HCT116 (cell line): ENCODE measurements around the gene TCP11. TPM values are rescaled to one million over a fixed set of nuclear protein-coding genes. Genes with fewer than 3 reads are reported as not detected.

Source experiments
- ATAC-seq: fragments of 200-7000 bp; cut with Tn5 transposase; 2 replicates; pipeline ENCODE4 v1.9.1; 2020; ENCODE audit warnings: mild to moderate bottlenecking, moderate library complexity
- BruUV-seq: library from RNA; stranded (reverse); fragments of 400-500 nt; replicated peaks from 2 replicates; lab custom pipeline; 2021; lab: Mats Ljungman, UMichigan
- CTCF ChIA-PET: fragments of 300-600 bp; sonication (Branson Sonifier 250); formaldehyde crosslinking; loops from one replicate; lab custom pipeline; 2021; ENCODE audit warnings: antibody characterized with exemption; lab: Charles Lee
- POLR2A ChIA-PET: fragments of 300-600, 350-600 bp; sonication (Branson Sonifier 250); formaldehyde crosslinking; loops from one replicate; lab custom pipeline; 2021; ENCODE audit warnings: antibody characterized with exemption; lab: Charles Lee
- RAD21 ChIA-PET, 2 experiments: fragments of 300-600 bp; sonication (Branson Sonifier 250); formaldehyde crosslinking; loops; one replicate each; lab custom pipeline; 2023; ENCODE audit warnings: low total read pairs in 2 of 2; ENCODE audit not compliant: uncharacterized antibody in 2 of 2, unreplicated experiment in 2 of 2, low non-redundant PET in 1 of 2; lab: Charles Lee
- DNase-seq: peaks from one replicate; pipeline ENCODE4 v3.0.0-alpha.2; 2010; ENCODE audit warnings: low read depth, low spot score
- H2AFZ ChIP-seq: fragments of 200-600 bp; shearing (Covaris generic), sonication (generic); 2 replicates; pipeline ENCODE4 v1.6.1; 2017; ENCODE audit warnings: low read depth, mixed run types, mixed read lengths, antibody characterized with exemption, low read length; ENCODE audit not compliant: poor library complexity, severe bottlenecking
- H3K27ac ChIP-seq: 2 replicates; pipeline ENCODE4 v1.5.1; 2012; ENCODE audit warnings: low read depth, low read length
- H3K27me3 ChIP-seq: fragments of 200-600 bp; sonication (generic); 2 replicates; pipeline ENCODE4 v1.6.1; 2016; ENCODE audit warnings: mixed run types, low read length, mixed read lengths; ENCODE audit not compliant: insufficient read depth
- H3K36me3 ChIP-seq, 2 experiments: fragments of 200-500 bp in 1 of 2; fragments of 200-600 bp in 1 of 2; sonication (Bioruptor generic) in 1 of 2; sonication (generic) in 1 of 2; 2 replicates each; pipeline versions ENCODE4 v1.5.1 to v1.6.1; 2014 to 2016; ENCODE audit warnings: low read length in 2 of 2, inconsistent platforms in 1 of 2, mixed read lengths in 1 of 2, mixed run types in 1 of 2; ENCODE audit not compliant: insufficient read depth in 2 of 2, control insufficient read depth in 1 of 2
- H3K4me1 ChIP-seq, 2 experiments: fragments of 200-600 bp in 1 of 2; sonication (generic) in 1 of 2; 2 replicates each; pipeline versions ENCODE4 v1.5.1 to v1.6.1; 2012 to 2017; ENCODE audit warnings: low read length in 2 of 2, inconsistent platforms in 1 of 2, mild to moderate bottlenecking in 1 of 2, mixed read lengths in 1 of 2, mixed run types in 1 of 2, moderate library complexity in 1 of 2; ENCODE audit not compliant: insufficient read depth in 2 of 2, control insufficient read depth in 1 of 2
- H3K4me2 ChIP-seq: fragments of 200-600 bp; sonication (generic); 2 replicates; pipeline ENCODE4 v1.6.1; 2017; ENCODE audit warnings: mixed run types, low read length, mixed read lengths
- H3K4me3 ChIP-seq, 2 experiments: fragments of 200-600 bp in 1 of 2; sonication (generic) in 1 of 2; replicated peaks in 1 of 2; 2 replicates each; pipeline ENCODE4 v1.5.1; 2011 to 2016; ENCODE audit warnings: low read length in 2 of 2, control low read depth in 1 of 2, low read depth in 1 of 2, mild to moderate bottlenecking in 1 of 2, mixed read lengths in 1 of 2, mixed run types in 1 of 2
- H3K79me2 ChIP-seq: fragments of 200-600 bp; sonication (generic); 2 replicates; pipeline ENCODE4 v1.6.1; 2017; ENCODE audit warnings: mild to moderate bottlenecking, mixed run types, low read length, moderate library complexity, mixed read lengths; ENCODE audit not compliant: insufficient read depth
- H3K9ac ChIP-seq: fragments of 200-600 bp; sonication (generic); 2 replicates; pipeline ENCODE4 v1.6.1; 2016; ENCODE audit warnings: low read length, mixed read lengths
- H3K9me2 ChIP-seq: fragments of 200-600 bp; sonication (generic), shearing (Covaris generic); 2 replicates; pipeline ENCODE4 v1.6.1; 2017; ENCODE audit warnings: mixed run types, mild to moderate bottlenecking, moderate library complexity; ENCODE audit not compliant: insufficient read depth
- H3K9me3 ChIP-seq, 2 experiments: fragments of 200-500 bp in 1 of 2; fragments of 200-600 bp in 1 of 2; sonication (Bioruptor generic) in 1 of 2; sonication (generic) in 1 of 2; 2 replicates each; pipeline ENCODE4 v1.6.1; 2014 to 2017; ENCODE audit warnings: low read length in 2 of 2, mixed read lengths in 2 of 2, inconsistent platforms in 1 of 2, low read depth in 1 of 2, mild to moderate bottlenecking in 1 of 2, mixed run types in 1 of 2, moderate library complexity in 1 of 2; ENCODE audit not compliant: control insufficient read depth in 1 of 2, insufficient read depth in 1 of 2
- H4K20me1 ChIP-seq: fragments of 200-600 bp; sonication (generic), shearing (Covaris generic); 2 replicates; pipeline ENCODE4 v1.6.1; 2017; ENCODE audit warnings: mixed run types, mild to moderate bottlenecking, moderate library complexity; ENCODE audit not compliant: insufficient read depth
- EGR1 ChIP-seq: IDR thresholded peaks from 2 replicates; pipeline ENCODE4 v1.6.1; 2012; ENCODE audit warnings: low read depth
- ELF1 ChIP-seq: IDR thresholded peaks from 2 replicates; pipeline ENCODE4 v1.6.1; 2012; ENCODE audit warnings: low read depth, borderline replicate concordance
- FOSL1 ChIP-seq: IDR thresholded peaks from 2 replicates; pipeline ENCODE4 v1.6.1; 2012; ENCODE audit warnings: low read depth
- MAX ChIP-seq: IDR thresholded peaks from 2 replicates; pipeline ENCODE4 v1.6.1; 2012
- POLR2A ChIP-seq: IDR thresholded peaks from 2 replicates; pipeline ENCODE4 v1.7.0; 2011; ENCODE audit warnings: borderline replicate concordance; ENCODE audit not compliant: insufficient read depth, insufficient read length; ENCODE audit errors: extremely low read depth
- POLR2AphosphoS5 ChIP-seq: IDR thresholded peaks from 2 replicates; pipeline ENCODE4 v1.6.1; 2011; ENCODE audit warnings: mild to moderate bottlenecking, low read depth, low read length, moderate library complexity
- REST ChIP-seq: IDR thresholded peaks from 2 replicates; pipeline ENCODE4 v1.6.1; 2012; ENCODE audit warnings: low read depth
- SP1 ChIP-seq: IDR thresholded peaks from 2 replicates; pipeline ENCODE4 v1.6.1; 2012; ENCODE audit warnings: low read depth
- TCF7L2 ChIP-seq: IDR thresholded peaks from 2 replicates; pipeline ENCODE4 v1.7.0; 2011; ENCODE audit warnings: borderline replicate concordance, inconsistent platforms; ENCODE audit not compliant: insufficient read depth, insufficient read length; ENCODE audit errors: extremely low read depth
- YY1 ChIP-seq: IDR thresholded peaks from 2 replicates; pipeline ENCODE4 v1.6.1; 2011; ENCODE audit warnings: low read length, low read depth, moderate library complexity, mild to moderate bottlenecking; ENCODE audit not compliant: insufficient replicate concordance; ENCODE audit errors: extremely low read depth
- ZBTB33 ChIP-seq: IDR thresholded peaks from 2 replicates; pipeline ENCODE4 v1.6.1; 2011; ENCODE audit warnings: mild to moderate bottlenecking, low read length, moderate library complexity; ENCODE audit not compliant: insufficient replicate concordance; ENCODE audit errors: extremely low read depth
- ZFX ChIP-seq: fragments of 450-650 bp; IDR thresholded peaks from 2 replicates; pipeline ENCODE4 v1.6.1; 2017
- ZNF274 ChIP-seq: fragments of 200-500 bp; sonication (Bioruptor generic); IDR thresholded peaks from 2 replicates; pipeline ENCODE4 v1.6.1; 2014; ENCODE audit warnings: mild to moderate bottlenecking, low read depth, low read length, inconsistent platforms
- intact Hi-C: fragments of 100-400 bp; cut with micrococcal nuclease; formaldehyde crosslinking; loops from 2 replicates; pipeline ENCODE4 v1.10.0; 2022
- total RNA-seq: library from RNA; stranded (reverse); gene quantifications from one replicate; pipeline ENCODE4 v1.2.1, GENCODE V29; 2021; ENCODE audit not compliant: unreplicated experiment

TCP11 gene
- total RNA-seq, 1 experiment from 2014 or later = not detected

- DNase-seq = no peak
- peaks cover 0 to 2% of the 10 kb centered on the region in 2 experiments; a peak in 2 of 4 replicates for H3K36me3 ChIP-seq
- H3K4me1 ChIP-seq = no peaks in the 10 kb centered on the region
- ChIA-PET CTCF (no interaction called here), POLR2A (no interaction called here), RAD21 (no interaction called here)
- no peaks in the 10 kb centered on the region for H3K27me3 ChIP-seq
- no peaks in the 10 kb centered on the region for H3K79me2 ChIP-seq
- TF ChIP-seq ZNF274 (no peak), SP1 (no peak), POLR2AphosphoS5 (no peak), FOSL1 (no peak)
- no peak for ATAC-seq
- H3K9ac ChIP-seq = no peak overlapping the region
- no peaks in the 10 kb centered on the region for H3K9me2 ChIP-seq
- no peak overlapping the region for H3K4me3 ChIP-seq
- H2AFZ ChIP-seq = no peak overlapping the region
- H3K9me3 ChIP-seq = no peaks in the 10 kb centered on the region
- H4K20me1 ChIP-seq = no peaks in the 10 kb centered on the region
- intact Hi-C loops = no loop called here
- no peak overlapping the region for H3K4me2 ChIP-seq
- H3K27ac ChIP-seq = no peak overlapping the region
- no TSS peak for BruUV-seq
Measured at GRCh38 chr6:35076997-35077712, 64.0 kb downstream of the TCP11 start.

GRCh38 chr6:35073766-35074471, 67.2 kb downstream of the TCP11 start:
- intact Hi-C loops = no loop called here
- Histone ChIP-seq H3K4me3 (no peak overlapping the region), H3K27ac (no peak overlapping the region), H2AFZ (no peak overlapping the region), H3K4me1 (no peaks in the 10 kb centered on the region), H4K20me1 (no peaks in the 10 kb centered on the region), H3K9ac (no peak overlapping the region), H3K79me2 (no peaks in the 10 kb centered on the region), H3K27me3 (no peaks in the 10 kb centered on the region), H3K36me3 (peaks cover 0 to 2% of the 10 kb centered on the region in 2 experiments; a peak in 2 of 4 replicates), H3K9me3 (no peaks in the 10 kb centered on the region), H3K9me2 (no peaks in the 10 kb centered on the region), H3K4me2 (no peak overlapping the region)
- ChIA-PET CTCF (no interaction called here), RAD21 (no interaction called here), POLR2A (no interaction called here)
- no peak for DNase-seq
- BruUV-seq = no TSS peak
- ATAC-seq = no peak
- TF ChIP-seq ZNF274 = no peak
- no peak for TF ChIP-seq POLR2A
- no peak for TF ChIP-seq YY1
- no peak for TF ChIP-seq ZFX
- no peak for TF ChIP-seq MAX
- no peak for TF ChIP-seq ELF1
- no peak for TF ChIP-seq TCF7L2
- no peak for TF ChIP-seq EGR1
- TF ChIP-seq REST = no peak
- TF ChIP-seq ZBTB33 = no peak
